ENCODE data around the gene PMF1.

Gene PMF1

DNA sequence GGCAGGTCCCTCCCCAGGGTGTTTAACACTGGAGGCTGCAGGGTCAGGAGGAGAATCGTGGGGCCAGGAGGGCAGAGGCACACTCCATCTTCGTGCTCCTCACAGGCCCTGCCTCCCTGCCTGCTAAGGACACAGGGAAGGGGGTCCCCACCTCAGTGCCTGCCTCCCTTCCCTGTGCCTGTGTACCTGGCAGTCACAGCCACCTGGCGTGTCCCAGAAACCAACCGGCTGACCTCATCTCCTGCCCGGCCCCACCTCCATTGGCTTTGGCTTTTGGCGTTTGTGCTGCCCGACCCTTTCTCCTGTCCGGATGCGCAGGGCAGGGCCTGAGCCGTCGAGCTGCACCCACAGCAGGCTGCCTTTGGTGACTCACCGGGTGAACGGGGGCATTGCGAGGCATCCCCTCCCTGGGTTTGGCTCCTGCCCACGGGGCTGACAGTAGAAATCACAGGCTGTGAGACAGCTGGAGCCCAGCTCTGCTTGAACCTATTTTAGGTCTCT is 28.6 kb downstream of the PMF1 start:
- DNase-seq: no peak

- no peak for DNase-seq
Observed at GRCh38 chr1:156241926-156242325, 29.1 kb downstream of the PMF1 start, which contains the start of gene BGLAP. Gene BGLAP (plus strand): TSS chr1:156242184. CDS start chr1:156242232, 48 bp downstream.

DNA sequence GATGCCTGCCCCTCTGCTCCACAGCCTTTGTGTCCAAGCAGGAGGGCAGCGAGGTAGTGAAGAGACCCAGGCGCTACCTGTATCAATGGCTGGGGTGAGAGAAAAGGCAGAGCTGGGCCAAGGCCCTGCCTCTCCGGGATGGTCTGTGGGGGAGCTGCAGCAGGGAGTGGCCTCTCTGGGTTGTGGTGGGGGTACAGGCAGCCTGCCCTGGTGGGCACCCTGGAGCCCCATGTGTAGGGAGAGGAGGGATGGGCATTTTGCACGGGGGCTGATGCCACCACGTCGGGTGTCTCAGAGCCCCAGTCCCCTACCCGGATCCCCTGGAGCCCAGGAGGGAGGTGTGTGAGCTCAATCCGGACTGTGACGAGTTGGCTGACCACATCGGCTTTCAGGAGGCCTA is 29.9 kb downstream of the PMF1 start:
- DNase-seq: no peak

- DNase-seq: no peak
Observed at GRCh38 chr1:156244126-156244525, 31.3 kb downstream of the PMF1 start.

GRCh38 chr1:156244712-156245111 is 31.9 kb downstream of the PMF1 start:
- DNase-seq: no peak

- DNase-seq: no peak
Observed at GRCh38 chr1:156245451-156246232, 32.8 kb downstream of the PMF1 start.

DNA sequence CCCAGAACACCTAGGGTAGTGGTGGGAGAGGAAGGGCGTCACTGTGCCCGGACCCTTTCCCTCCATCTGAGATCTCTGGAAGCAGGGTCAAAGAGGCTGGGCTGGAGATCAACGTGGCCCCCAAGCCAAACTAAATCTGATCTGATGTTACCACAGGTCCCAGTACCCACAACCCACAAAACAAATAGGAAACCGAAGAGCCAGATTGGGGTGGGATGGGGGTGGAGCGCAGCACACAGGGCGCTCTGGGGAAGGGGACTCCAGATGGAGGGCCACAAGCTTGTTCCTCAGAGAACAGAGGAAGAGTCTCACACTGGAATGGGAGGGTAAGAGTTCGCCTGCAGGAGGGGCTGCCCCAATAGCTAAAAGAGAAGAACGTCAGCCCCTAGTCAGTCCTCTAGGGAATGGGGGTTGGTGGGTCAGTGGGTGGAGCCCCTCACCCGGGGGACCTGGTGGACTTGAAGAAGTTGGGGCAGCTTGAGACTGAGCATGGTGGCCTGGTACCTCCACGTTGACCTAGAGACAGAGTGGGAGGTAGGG is 33.5 kb downstream of the PMF1 start:
- DNase-seq: no peak

DNA sequence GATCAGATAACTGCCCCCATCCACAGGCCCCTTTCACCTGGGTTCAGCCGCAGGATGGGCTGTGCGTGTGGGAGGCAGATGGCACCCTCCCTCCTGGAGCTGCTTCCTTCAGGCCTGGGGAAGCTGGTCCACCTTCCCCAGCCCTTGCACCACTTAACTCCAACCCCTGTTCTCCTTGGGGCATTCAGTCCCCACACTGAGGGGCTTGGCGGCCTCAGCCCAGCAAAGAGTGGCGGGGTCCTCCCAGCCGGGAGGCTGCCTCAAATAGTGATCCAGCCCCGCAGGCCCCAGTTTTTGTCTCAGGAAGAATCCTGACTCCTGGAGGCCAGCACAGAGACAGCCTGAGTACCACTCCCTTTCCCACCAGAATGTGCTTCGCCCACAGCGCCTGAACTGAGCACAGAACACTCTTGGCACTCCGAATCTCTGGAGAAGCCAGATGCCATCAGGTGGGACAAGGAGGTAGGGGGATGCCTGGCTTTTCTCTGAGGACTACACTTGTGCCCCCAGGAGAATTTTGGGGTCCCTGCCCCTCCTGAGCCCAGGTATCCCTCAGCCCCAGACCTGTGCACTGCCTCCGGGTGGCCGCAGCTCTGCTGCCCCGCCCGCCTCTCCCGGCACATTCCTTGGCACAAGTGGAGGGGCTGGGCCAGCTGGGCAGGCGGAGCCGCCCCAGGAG is 34.1 kb downstream of the PMF1 start:
- DNase-seq: peak; percentile 73

DNA sequence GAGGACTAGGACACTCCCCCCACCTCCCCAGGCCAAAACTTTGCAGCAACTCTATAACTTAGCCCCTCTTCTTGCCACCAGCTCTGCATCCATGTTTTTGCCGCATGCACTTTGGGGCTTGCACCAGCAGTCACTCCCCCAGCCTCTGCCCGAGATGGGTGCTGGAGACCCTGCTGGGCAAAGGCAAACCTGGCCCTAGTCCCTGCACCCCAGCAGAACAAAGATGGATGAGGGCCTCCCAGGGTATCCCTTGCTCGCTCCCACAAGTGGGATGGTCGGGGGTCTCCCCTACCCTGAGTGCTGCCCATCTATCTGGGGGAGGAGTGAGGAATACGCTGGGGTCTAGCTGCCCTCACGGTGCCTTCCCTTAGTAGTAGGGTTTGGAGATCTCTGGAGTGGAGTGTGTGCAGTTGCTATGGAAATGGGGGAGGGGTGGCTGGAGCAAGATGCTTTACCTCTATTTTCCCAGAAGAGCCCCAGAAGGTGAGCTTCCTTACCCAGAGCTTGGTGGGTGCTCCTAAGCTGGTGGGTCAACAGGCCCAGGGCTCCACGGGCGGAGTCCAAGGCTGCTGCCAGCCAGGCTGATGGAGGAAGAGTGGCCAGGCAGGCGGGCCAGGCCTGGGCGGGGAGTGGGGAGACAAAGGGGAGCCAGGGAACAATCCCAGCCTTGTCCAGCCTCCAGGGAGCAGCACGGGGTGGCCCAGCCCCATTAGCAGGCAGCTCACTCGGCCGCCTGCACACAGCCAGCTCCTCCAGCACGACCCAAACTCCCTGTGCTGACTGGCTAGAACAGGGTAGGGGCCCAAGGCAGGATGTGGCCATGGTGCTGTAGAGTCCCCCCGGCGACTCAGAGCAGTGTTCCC is 34.9 kb downstream of the PMF1 start, which contains the start of gene PAQR6:
Gene PAQR6 (minus strand): TSS at position 597 of the 863 bp plus-strand sequence. CDS start 1,325 bp downstream, outside the sequence.
- no peak for DNase-seq

GRCh38 chr1:156248323-156248683 is 35.5 kb downstream of the PMF1 start:
- no peak for DNase-seq

- DNase-seq: no peak
Observed at GRCh38 chr1:156249593-156249992, 36.8 kb downstream of the PMF1 start.

DNA sequence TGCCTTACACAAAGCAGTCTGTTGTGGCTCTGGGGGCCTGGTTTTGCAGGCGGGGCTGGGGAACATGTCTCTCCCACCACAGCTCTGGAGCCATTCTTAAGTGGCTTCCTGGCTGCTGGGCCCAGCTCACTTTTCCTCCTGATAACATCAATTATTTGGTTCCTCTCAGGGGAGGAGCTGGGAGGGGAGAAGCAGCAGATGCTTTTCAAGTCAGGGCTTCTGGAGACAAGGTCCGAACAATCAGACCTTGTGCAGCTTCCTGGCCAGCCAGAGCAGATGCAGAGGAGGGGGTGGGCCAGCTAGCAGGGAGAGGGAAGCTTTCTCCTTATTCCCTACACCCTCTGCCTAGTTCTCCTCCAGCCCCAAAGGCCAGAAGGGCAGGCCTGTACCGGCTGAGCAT is 38.7 kb downstream of the PMF1 start:
- DNase-seq: no peak

DNA sequence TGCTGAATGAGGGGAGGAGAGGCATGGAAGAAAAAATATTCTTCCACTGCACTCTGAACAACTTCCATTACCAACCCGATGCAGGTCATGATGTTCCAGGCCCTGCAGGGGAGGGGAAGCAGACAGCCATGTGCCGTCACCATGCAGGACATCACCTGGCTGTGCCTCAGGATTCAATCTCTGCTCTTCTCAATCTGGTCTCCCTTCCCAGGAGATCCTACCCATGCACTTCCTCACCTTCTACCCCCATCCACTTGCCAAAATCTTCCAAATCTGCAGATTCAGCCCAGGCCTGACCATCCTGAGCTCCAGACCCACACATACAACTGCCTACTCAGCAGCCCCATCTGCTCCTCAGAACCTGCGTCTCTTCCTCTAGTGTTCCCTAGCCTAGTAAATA is 40.8 kb downstream of the PMF1 start:
- no peak for DNase-seq

DNA sequence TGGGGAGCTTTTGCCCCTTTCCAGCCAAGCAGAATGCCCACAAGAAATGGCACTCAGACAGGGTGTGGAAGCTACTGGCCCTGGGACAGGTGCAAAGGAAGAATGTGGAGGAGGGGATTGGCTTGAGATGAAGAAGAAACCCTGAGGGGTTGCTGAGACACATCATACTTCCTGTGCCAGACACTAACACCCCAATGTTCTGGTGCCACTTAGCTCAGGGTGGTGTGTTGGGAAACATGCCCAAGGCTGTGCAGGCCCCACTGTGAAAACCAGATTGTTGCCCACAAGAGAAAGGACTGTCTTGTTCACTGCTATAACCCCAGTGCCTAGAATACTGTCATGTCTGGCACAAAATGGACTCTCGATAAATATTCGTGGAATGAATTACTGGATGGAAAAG is 44.9 kb downstream of the PMF1 start:
- DNase-seq: no peak

GRCh38 chr1:156258859-156259258 is 46.1 kb downstream of the PMF1 start:
- no peak for DNase-seq

DNA sequence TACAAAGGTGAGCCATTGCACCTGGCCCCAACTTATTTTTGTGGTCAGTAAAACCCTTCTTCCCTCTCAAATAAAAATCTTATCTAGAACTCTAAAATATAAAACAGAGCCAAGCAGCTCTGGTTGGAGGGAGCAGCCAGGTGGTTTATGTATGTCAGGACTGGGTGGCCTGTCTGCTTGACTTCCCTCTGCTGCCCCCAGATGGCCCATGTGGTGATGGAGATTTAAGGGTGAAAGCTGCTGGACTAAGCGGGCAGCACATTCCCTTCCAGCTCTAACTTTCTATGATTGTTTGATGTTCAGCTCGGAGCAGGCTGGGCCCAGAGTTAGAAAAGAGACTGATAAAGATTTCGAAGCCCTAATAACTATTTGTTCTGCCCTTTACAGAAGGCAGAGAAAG is 47.0 kb downstream of the PMF1 start:
- DNase-seq: no peak

GRCh38 chr1:156260896-156261295 is 48.1 kb downstream of the PMF1 start:
- DNase-seq: no peak

- peak; percentile 55 for DNase-seq
Observed at GRCh38 chr1:156262461-156263287, 49.9 kb downstream of the PMF1 start.

GRCh38 chr1:156263288-156263655 is 50.5 kb downstream of the PMF1 start:
- no peak for DNase-seq

DNA sequence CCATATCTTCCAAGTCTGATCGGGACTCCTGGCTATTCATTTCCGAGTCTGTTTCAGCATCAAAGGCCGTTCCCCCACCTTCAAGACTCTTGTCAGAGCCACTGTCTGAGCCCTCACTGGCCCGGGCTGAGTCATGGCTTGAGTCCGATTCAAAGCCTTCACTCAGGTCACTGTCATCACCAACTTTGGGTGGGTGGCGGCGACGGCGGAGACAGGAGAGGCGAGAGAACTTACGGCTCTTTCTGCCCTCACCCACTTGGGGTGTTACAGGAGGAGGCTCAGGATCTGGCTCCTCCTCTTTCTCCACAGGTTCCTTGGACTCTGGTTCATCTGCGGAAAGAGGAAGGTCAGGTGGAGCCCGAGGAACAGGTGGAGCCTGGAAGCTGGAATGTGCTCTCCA is 53.2 kb downstream of the PMF1 start:
- DNase-seq: no peak

DNA sequence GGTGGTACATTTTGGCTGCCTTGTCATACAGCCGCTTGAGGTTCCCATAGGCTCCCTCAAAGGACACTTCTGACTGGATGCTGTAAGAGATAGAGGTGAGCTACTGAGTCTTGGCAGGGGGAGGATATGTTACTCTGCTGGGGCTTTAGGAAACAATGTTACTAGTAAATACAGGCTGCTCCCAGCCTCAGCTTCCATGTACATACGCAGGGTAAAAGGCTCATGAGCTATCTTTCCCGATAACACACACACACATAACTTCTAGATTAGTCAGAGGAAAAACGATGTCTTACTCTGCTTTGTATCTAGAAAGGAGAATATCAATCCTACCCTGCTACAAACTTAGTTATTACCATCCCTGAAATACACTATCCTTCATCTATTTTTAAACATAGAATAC is 55.5 kb downstream of the PMF1 start:
- no peak for DNase-seq

- DNase-seq: no peak
Observed at GRCh38 chr1:156270314-156270713, 57.5 kb downstream of the PMF1 start.

Data from 8988T (cell line).